ENCODE results near the gene COG8.

- TF ChIP-seq CTCF (IDR thresholded peaks at IDR 0.05; ENCODE audit: extremely low read depth in 1 of 2, insufficient read depth in 1 of 2, low read depth in 1 of 2, low read length in 2 of 2) (no peak), POLR2A (IDR thresholded peaks at IDR 0.05; ENCODE audit: low read depth, low read length) (no peak)
Measured at GRCh38 chr16:69328854-69329316, 10.5 kb downstream of the COG8 start.

All from endothelial cell of umbilical vein (primary cell).